CD4-positive, CD25-positive, alpha-beta regulatory T cell (primary cell): Measurements from ENCODE around the gene ARHGEF11. TPM values are rescaled to one million over a fixed set of nuclear protein-coding genes. Genes with fewer than 3 reads are reported as not detected.
A peak's percentile ranks its signal among the peaks of the same experiment; 100 is the strongest.

Experiments used
- ATAC-seq, 2 donors: fragments of 150-1000 bp; cut with Tn5 transposase; one replicate each; pipeline ENCODE4 v1.10.0; 2021; ENCODE audit warnings: low read depth in 2 of 2, moderate number of reproducible peaks in 2 of 2, moderate library complexity in 1 of 2
- DNase-seq, 3 donors: peaks; one replicate each; pipeline versions ENCODE4 v3.0.0 to v3.0.0-alpha.2; 2012 to 2022; ENCODE audit warnings: mixed read lengths in 1 of 3
- H3K27ac ChIP-seq: one replicate; pipeline ENCODE4 v1.7.0; 2013; ENCODE audit warnings: mild to moderate bottlenecking, low read length; ENCODE audit not compliant: insufficient read depth, poor library complexity, severe bottlenecking
- H3K27me3 ChIP-seq: one replicate; pipeline ENCODE4 v1.7.0; 2013; ENCODE audit warnings: low read length; ENCODE audit not compliant: control insufficient read depth, insufficient read depth
- H3K36me3 ChIP-seq: one replicate; pipeline ENCODE4 v1.7.0; 2013; ENCODE audit warnings: mild to moderate bottlenecking, low read length, moderate library complexity; ENCODE audit not compliant: control insufficient read depth, insufficient read depth
- H3K4me1 ChIP-seq: 2 replicates; pipeline ENCODE4 v1.7.0; 2013; ENCODE audit warnings: mild to moderate bottlenecking, low read length; ENCODE audit not compliant: insufficient read depth, control insufficient read depth, poor library complexity, severe bottlenecking
- H3K4me3 ChIP-seq: one replicate; pipeline ENCODE4 v1.7.0; 2013; ENCODE audit warnings: low read depth, mild to moderate bottlenecking, low read length, moderate library complexity
- H3K9me3 ChIP-seq, 2 experiments: 1 replicate in 1 of 2; 2 replicates in 1 of 2; pipeline ENCODE4 v1.7.0; 2013; ENCODE audit warnings: low read length in 2 of 2, mild to moderate bottlenecking in 1 of 2, moderate library complexity in 1 of 2; ENCODE audit not compliant: control insufficient read depth in 2 of 2
- H3K27ac Mint-ChIP-seq, 3 donors: one replicate each; pipeline ENCODE4 v1.8.0; 2020 to 2022; ENCODE audit warnings: mild to moderate bottlenecking in 3 of 3, mixed read lengths in 3 of 3, moderate library complexity in 2 of 3
- H3K27me3 Mint-ChIP-seq: one replicate; pipeline ENCODE4 v1.8.0; 2022; ENCODE audit warnings: mild to moderate bottlenecking, mixed read lengths
- H3K36me3 Mint-ChIP-seq: one replicate; pipeline ENCODE4 v1.8.0; 2020; ENCODE audit warnings: mixed read lengths
- H3K4me1 Mint-ChIP-seq, 4 donors: one replicate each; pipeline ENCODE4 v1.8.0; 2020 to 2022; ENCODE audit warnings: mixed read lengths in 4 of 4, mild to moderate bottlenecking in 1 of 4
- H3K4me3 Mint-ChIP-seq, 4 donors: one replicate each; pipeline ENCODE4 v1.8.0; 2020 to 2022; ENCODE audit warnings: mild to moderate bottlenecking in 4 of 4, mixed read lengths in 4 of 4, moderate library complexity in 3 of 4
- H3K9me3 Mint-ChIP-seq, 7 donors: one replicate each; pipeline ENCODE4 v1.8.0; 2020 to 2022; ENCODE audit warnings: mixed read lengths in 7 of 7, mild to moderate bottlenecking in 3 of 7, moderate library complexity in 2 of 7
- polyA plus RNA-seq, 4 donors: library from polyadenylated mRNA; unstranded; fragments of 300-500 nt; fragmentation: Illumina TruSeq; gene quantifications; one replicate each; pipeline ENCODE4 v1.2.3, GENCODE V29; 2021
- total RNA-seq: library from RNA; stranded (reverse); gene quantifications from one replicate; pipeline ENCODE4 v1.2.3, GENCODE V29; 2022

The ARHGEF11 gene
- total and polyA plus RNA-seq, 5 donors from 2014 or later, result 18.2 to 39.4 (median 20.8) TPM

DNA sequence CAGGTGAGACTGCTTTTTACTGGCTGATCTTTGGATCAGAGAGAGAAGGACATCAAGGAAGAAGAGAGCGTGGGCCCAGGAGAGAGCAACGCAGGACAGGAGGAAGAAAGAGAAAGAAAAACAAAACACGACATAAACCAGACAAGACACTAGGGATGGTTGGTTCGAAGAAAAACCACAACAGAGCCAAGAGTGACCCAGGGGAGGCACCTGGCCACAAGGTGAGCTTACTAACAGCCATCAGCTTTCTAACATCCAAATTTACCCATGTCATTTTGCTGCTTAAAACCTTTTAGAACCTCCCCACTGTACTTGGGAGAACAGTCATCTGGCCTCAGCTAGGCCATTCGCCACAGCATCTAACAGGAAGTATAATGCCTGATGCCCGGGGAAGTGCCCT lies 57.8 kb downstream of the ARHGEF11 start:
- Mint-ChIP-seq H3K36me3 (no peaks in the 10 kb centered on the region), H3K9me3 (peaks cover 0 to 1% (median 0%) of the 10 kb centered on the region in 7 donors), H3K27me3 (peaks cover 38% of the 10 kb centered on the region), H3K4me3 (no peak overlapping the region), H3K27ac (no peak overlapping the region), H3K4me1 (no peaks in the 10 kb centered on the region)
- no peak overlapping the region for H3K27ac ChIP-seq
- H3K36me3 ChIP-seq, result no peaks in the 10 kb centered on the region
- DNase-seq (peak in 1 of 3 donors; percentile 47), ATAC-seq (no peak)
- H3K9me3 ChIP-seq, result no peaks in the 10 kb centered on the region
- H3K4me3 ChIP-seq, result no peak overlapping the region
- peaks cover 16% of the 10 kb centered on the region for H3K27me3 ChIP-seq
- H3K4me1 ChIP-seq, result no peaks in the 10 kb centered on the region

DNA sequence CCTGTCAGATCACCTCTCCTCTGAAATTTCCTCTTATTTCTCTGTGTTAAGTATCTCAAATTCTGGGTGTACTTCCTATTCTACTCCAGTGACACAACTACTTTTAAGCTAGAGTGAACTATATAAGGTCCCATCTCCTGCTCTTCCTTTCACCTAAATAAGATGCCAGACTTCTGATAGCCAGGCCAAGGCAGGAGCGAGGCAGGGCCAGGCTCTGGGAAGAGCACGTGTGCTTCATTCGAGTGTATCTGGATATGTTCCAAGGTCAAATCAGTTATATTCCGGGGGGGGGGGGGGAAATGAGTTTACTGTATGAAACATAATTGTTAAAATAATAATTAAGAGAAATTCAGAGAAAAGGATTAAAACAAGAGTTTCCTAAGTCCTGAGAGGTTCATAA lies 65.0 kb downstream of the ARHGEF11 start:
- Mint-ChIP-seq H3K36me3 (no peaks in the 10 kb centered on the region), H3K27ac (no peak overlapping the region), H3K27me3 (peaks cover 46% of the 10 kb centered on the region), H3K4me3 (no peak overlapping the region), H3K4me1 (no peaks in the 10 kb centered on the region), H3K9me3 (peaks cover 0 to 1% (median 0%) of the 10 kb centered on the region in 7 donors)
- ATAC-seq, result no peak
- no peak for DNase-seq
- peaks cover 25% of the 10 kb centered on the region for H3K27me3 ChIP-seq
- no peaks in the 10 kb centered on the region for H3K4me1 ChIP-seq
- no peaks in the 10 kb centered on the region for H3K36me3 ChIP-seq
- H3K9me3 ChIP-seq, result no peaks in the 10 kb centered on the region
- H3K4me3 ChIP-seq, result no peak overlapping the region
- no peak overlapping the region for H3K27ac ChIP-seq

DNA sequence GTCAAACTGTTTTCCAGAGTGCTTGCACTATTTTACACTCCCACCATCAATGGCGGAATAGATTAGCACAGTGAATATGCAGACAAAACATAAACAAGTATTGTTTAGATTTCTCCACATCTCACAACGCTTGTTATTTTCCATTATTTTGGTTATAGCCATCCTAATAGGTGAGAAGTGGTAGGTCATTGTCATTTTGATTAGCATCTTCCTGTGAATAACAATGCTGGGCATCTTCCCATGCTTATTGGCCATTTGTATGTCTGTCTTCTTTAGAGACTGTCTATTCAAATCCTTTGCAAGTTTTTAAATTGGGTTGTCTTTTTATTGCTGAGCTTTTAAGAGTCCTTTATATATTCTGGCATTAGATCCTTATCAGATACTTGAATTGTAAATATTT lies 70.5 kb downstream of the ARHGEF11 start:
- no peak overlapping the region for H3K27ac Mint-ChIP-seq
- no peak overlapping the region for H3K4me3 Mint-ChIP-seq
- Histone ChIP-seq H3K27ac (no peak overlapping the region), H3K27me3 (peaks cover 21% of the 10 kb centered on the region), H3K9me3 (no peaks in the 10 kb centered on the region), H3K36me3 (no peaks in the 10 kb centered on the region), H3K4me1 (no peaks in the 10 kb centered on the region), H3K4me3 (no peak overlapping the region)
- H3K27me3 Mint-ChIP-seq, result peaks cover 42% of the 10 kb centered on the region
- H3K4me1 Mint-ChIP-seq, result peaks cover 0 to 2% (median under 1%) of the 10 kb centered on the region in 4 donors
- peaks cover 0 to 5% (median 0%) of the 10 kb centered on the region in 7 donors for H3K9me3 Mint-ChIP-seq
- H3K36me3 Mint-ChIP-seq, result no peaks in the 10 kb centered on the region
- DNase-seq, result no peak
- no peak for ATAC-seq

DNA sequence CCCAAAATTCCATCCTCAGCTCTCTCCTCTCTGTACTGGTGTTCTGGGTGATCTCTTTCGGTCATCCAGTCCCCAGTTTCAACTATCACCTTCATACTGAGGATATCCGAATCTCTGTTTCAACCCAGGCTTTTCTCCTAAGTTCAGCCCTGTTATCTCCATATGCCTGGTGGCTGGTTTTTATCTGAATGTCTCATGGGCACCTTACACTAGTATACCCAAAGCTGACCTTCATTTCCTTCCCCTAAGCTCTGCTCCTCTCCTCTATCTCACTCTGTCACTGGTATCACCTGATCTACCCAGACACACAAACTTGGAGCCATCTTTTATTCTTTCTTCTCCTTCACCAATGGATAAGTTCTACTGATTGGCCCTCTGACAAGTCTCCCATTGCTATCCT lies 72.1 kb downstream of the ARHGEF11 start:
- no peak overlapping the region for H3K4me3 Mint-ChIP-seq
- peaks cover 0 to 6% (median 3%) of the 10 kb centered on the region in 4 donors for H3K4me1 Mint-ChIP-seq
- no peaks in the 10 kb centered on the region for H3K36me3 Mint-ChIP-seq
- peaks cover 17% of the 10 kb centered on the region for H3K27me3 ChIP-seq
- peaks cover 0 to 5% (median 0%) of the 10 kb centered on the region in 7 donors for H3K9me3 Mint-ChIP-seq
- ATAC-seq (no peak), DNase-seq (no peak)
- no peaks in the 10 kb centered on the region for H3K36me3 ChIP-seq
- H3K27ac ChIP-seq, result no peak overlapping the region
- H3K4me1 ChIP-seq, result no peaks in the 10 kb centered on the region
- H3K9me3 ChIP-seq, result no peaks in the 10 kb centered on the region
- H3K27me3 Mint-ChIP-seq, result peaks cover 48% of the 10 kb centered on the region
- no peak overlapping the region for H3K4me3 ChIP-seq
- peak overlapping the region in 1 of 3 donors; percentile 52 for H3K27ac Mint-ChIP-seq

DNA sequence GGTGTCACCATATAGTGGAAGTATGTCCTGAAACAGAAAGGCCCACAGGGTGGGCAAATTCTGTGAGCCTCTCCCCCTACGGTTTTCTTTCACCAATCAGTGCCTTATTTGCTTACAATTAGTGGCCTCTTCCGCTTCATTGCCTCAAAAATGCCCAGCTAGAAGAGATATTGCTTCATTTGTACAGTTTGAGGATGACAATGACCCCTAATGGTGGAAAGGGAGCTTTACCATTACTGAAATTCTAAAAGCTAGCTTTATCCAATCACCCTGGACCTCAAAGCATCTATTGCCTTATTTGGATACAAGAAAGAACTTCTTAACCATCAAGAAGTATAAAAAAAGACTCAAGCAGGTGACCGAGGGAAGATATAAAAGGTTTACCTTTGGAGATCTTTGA lies 75.5 kb downstream of the ARHGEF11 start:
- DNase-seq (peak in 2 of 3 donors; percentile 9 to 50), ATAC-seq (no peak)
- Mint-ChIP-seq H3K4me1 (peaks cover 0 to 12% (median 7%) of the 10 kb centered on the region in 4 donors), H3K27ac (no peak overlapping the region), H3K27me3 (peaks cover 50% of the 10 kb centered on the region), H3K4me3 (no peak overlapping the region), H3K9me3 (peaks cover 0 to 5% (median 0%) of the 10 kb centered on the region in 7 donors), H3K36me3 (no peaks in the 10 kb centered on the region)
- no peaks in the 10 kb centered on the region for H3K36me3 ChIP-seq
- no peaks in the 10 kb centered on the region for H3K4me1 ChIP-seq
- H3K9me3 ChIP-seq, result no peaks in the 10 kb centered on the region
- no peak overlapping the region for H3K27ac ChIP-seq
- H3K4me3 ChIP-seq, result no peak overlapping the region
- H3K27me3 ChIP-seq, result peaks cover 13% of the 10 kb centered on the region

DNA sequence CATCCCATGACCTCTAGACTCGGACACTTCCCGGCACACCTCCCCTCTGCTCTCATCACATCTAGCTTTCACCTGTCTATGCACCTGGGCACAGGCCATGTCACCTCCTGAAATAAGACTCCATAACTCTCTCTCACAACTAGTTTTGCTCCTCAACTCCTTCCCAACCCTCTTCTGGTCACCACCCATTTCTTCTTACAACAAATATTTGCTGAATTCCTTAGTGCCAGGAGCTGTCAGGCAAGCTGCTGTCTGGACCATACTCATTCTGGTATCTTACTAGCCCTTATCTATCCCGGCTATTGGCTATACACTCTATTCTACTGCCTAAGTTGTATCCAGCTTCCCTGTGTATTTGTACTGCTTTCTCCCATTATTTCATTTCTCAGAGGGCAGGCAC lies 76.0 kb downstream of the ARHGEF11 start:
- H3K27me3 Mint-ChIP-seq, result peaks cover 50% of the 10 kb centered on the region
- peaks cover 0 to 14% (median 8%) of the 10 kb centered on the region in 4 donors for H3K4me1 Mint-ChIP-seq
- H3K9me3 ChIP-seq, result no peaks in the 10 kb centered on the region
- no peak overlapping the region for H3K4me3 Mint-ChIP-seq
- no peaks in the 10 kb centered on the region for H3K36me3 ChIP-seq
- peaks cover under 1% of the 10 kb centered on the region for H3K4me1 ChIP-seq
- H3K27ac Mint-ChIP-seq, result no peak overlapping the region
- DNase-seq (no peak), ATAC-seq (no peak)
- H3K4me3 ChIP-seq, result no peak overlapping the region
- H3K9me3 Mint-ChIP-seq, result peaks cover 0 to 5% (median 0%) of the 10 kb centered on the region in 7 donors
- H3K27me3 ChIP-seq, result peaks cover 12% of the 10 kb centered on the region
- no peaks in the 10 kb centered on the region for H3K36me3 Mint-ChIP-seq
- H3K27ac ChIP-seq, result no peak overlapping the region

DNA sequence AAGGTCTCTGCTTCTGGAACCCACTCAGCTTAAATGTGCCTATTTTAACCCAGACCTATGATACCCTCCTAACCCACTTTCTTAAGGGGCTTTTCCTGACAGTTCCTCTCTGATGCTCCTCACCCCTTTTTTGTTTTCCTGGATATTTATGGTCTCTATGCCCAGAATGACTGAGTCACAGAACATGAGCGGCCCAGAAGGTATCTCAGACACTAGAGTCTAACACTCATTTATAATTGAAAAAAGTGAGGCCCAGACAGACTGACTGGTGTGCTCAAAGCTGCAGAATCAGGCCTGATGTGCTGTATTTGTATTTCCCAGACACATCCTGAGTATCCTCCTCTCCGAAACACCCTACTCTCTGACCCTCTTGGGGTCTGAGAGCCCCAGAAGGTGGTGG lies 81.1 kb downstream of the ARHGEF11 start:
- Histone ChIP-seq H3K9me3 (peaks cover 0 to 4% of the 10 kb centered on the region in 2 experiments), H3K27me3 (peaks cover 7% of the 10 kb centered on the region), H3K27ac (no peak overlapping the region), H3K36me3 (peaks cover 8% of the 10 kb centered on the region), H3K4me3 (peak overlapping the region; percentile 88), H3K4me1 (peaks cover 32% of the 10 kb centered on the region)
- Mint-ChIP-seq H3K4me1 (peaks cover 13 to 57% (median 34%) of the 10 kb centered on the region in 4 donors), H3K27me3 (peaks cover 34% of the 10 kb centered on the region), H3K36me3 (peaks cover 25% of the 10 kb centered on the region), H3K27ac (peak overlapping the region; percentile 12 to 95 (median 91)), H3K9me3 (peaks cover 0 to 3% (median 0%) of the 10 kb centered on the region in 7 donors), H3K4me3 (peak overlapping the region; percentile 63 to 99 (median 88))
- ATAC-seq (no peak), DNase-seq (no peak)

DNA sequence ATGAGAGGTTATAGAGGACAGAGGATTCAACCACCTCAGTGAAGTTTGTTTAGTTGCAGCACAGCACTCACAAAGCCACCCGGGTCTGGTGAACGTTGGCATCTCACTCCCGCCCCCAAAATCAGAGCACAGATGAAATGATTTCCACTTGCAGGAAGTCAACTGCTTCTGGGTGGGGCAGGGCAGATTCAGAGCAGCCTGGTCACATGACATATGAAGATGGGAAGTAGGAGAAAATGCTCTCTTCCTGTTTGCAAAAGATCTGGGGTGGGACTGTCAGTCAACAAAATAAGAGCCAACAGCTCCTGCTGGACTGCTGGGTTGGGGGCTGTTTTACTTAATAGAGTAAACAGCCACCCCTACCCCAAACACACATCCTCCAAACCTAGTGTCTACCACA lies 81.9 kb downstream of the ARHGEF11 start:
- H3K4me3 ChIP-seq, result peak overlapping the region; percentile 88
- H3K27ac ChIP-seq, result peak overlapping the region; percentile 52
- ATAC-seq (peak; percentile 79 to 86), DNase-seq (peak in 2 of 3 donors; percentile 53 to 91)
- H3K36me3 ChIP-seq, result peaks cover 14% of the 10 kb centered on the region
- H3K4me3 Mint-ChIP-seq, result peak overlapping the region; percentile 85 to 99 (median 92)
- H3K4me1 ChIP-seq, result peaks cover 32% of the 10 kb centered on the region
- peaks cover 29% of the 10 kb centered on the region for H3K27me3 Mint-ChIP-seq
- H3K27ac Mint-ChIP-seq, result peak overlapping the region; percentile 91 to 97 (median 95)
- H3K9me3 ChIP-seq, result peaks cover 0 to 4% of the 10 kb centered on the region in 2 experiments
- peaks cover 13 to 63% (median 36%) of the 10 kb centered on the region in 4 donors for H3K4me1 Mint-ChIP-seq
- peaks cover 7% of the 10 kb centered on the region for H3K27me3 ChIP-seq
- peaks cover 0 to 3% (median 0%) of the 10 kb centered on the region in 7 donors for H3K9me3 Mint-ChIP-seq
- peaks cover 29% of the 10 kb centered on the region for H3K36me3 Mint-ChIP-seq
